ENCODE data around the gene SF3A1.

- TF ChIP-seq CTCF (IDR thresholded peaks at IDR 0.05) (no peak), POLR2A (IDR thresholded peaks at IDR 0.05) (no peak)
These were observed 50.6 kb downstream of the SF3A1 start for GRCh38 chr22:30305906-30306626.

Data from uterus (tissue), 2 donors.